Measurements from ENCODE around the gene KIRREL2. TPM values are rescaled to one million over a fixed set of nuclear protein-coding genes. Genes with fewer than 3 reads are reported as not detected.

KIRREL2 gene
- total RNA-seq, 3 donors from 2014 or later (not counting 1 experiment from before 2014, with no cell fraction given) = 0.27 TPM; not detected in 2

GRCh38 chr19:35882114-35882832, 25.6 kb downstream of the KIRREL2 start:
- WGBS (ENCODE audit: insufficient coverage) = 36% methylated on average over 7 of the region's 8 CpGs
- Mint-ChIP-seq H3K36me3 (no peaks in the 10 kb centered on the region), H3K9me3 (no peaks in the 10 kb centered on the region), H3K4me3 (peak overlapping the region; percentile 9), H3K27ac (peak overlapping the region in 1 of 2 donors; percentile 67), H3K27me3 (ENCODE audit: low read depth in 2 of 2) (peaks cover 21 to 22% of the 10 kb centered on the region in 2 donors), H3K4me1 (peaks cover 12% of the 10 kb centered on the region in 2 donors)
- peak; percentile 53 to 88 (median 71) for ATAC-seq
- H3K4me3 ChIP-seq (ENCODE audit: low read length) = no peak overlapping the region
- peak; percentile 68 for TF ChIP-seq CTCF (IDR thresholded peaks at IDR 0.05)
- no peak overlapping the region for H3K27ac ChIP-seq (ENCODE audit: low read length)
- H3K9me3 ChIP-seq (ENCODE audit: control insufficient read depth, insufficient read depth, low read length) = no peaks in the 10 kb centered on the region
- peak in 1 of 2 donors; percentile 84 for DNase-seq
- peaks cover 3% of the 10 kb centered on the region for H3K4me1 ChIP-seq (ENCODE audit: control insufficient read depth, insufficient read depth, low read length)
- H3K36me3 ChIP-seq (ENCODE audit: control insufficient read depth, insufficient read depth, low read length) = peaks cover 5% of the 10 kb centered on the region
- H3K27me3 ChIP-seq (ENCODE audit: control insufficient read depth, insufficient read depth, low read length) = peaks cover 14% of the 10 kb centered on the region
- intact Hi-C loops (cut with micrococcal nuclease) = loop anchor here (1.0 to 2.0 kb wide), 2 partner anchors 21 to 49 kb away; partner anchors contain the start of gene HCST

GRCh38 chr19:35883882-35884281, 27.2 kb downstream of the KIRREL2 start:
- ATAC-seq (no peak), DNase-seq (no peak)
- WGBS (ENCODE audit: insufficient coverage) = 81% methylated on average over 2 of the region's 2 CpGs
- Mint-ChIP-seq H3K27ac (no peak overlapping the region), H3K36me3 (peaks cover 11% of the 10 kb centered on the region), H3K27me3 (ENCODE audit: low read depth in 2 of 2) (peaks cover 8 to 9% of the 10 kb centered on the region in 2 donors), H3K9me3 (no peaks in the 10 kb centered on the region), H3K4me1 (peaks cover 12 to 15% of the 10 kb centered on the region in 2 donors), H3K4me3 (no peak overlapping the region)
- H3K27me3 ChIP-seq (ENCODE audit: control insufficient read depth, insufficient read depth, low read length) = peaks cover 11% of the 10 kb centered on the region
- no peak overlapping the region for H3K4me3 ChIP-seq (ENCODE audit: low read length)
- H3K9me3 ChIP-seq (ENCODE audit: control insufficient read depth, insufficient read depth, low read length) = no peaks in the 10 kb centered on the region
- no peak for TF ChIP-seq CTCF (IDR thresholded peaks at IDR 0.05)
- peaks cover 19% of the 10 kb centered on the region for H3K36me3 ChIP-seq (ENCODE audit: control insufficient read depth, insufficient read depth, low read length)
- intact Hi-C loops (cut with micrococcal nuclease) = loop anchor here (2.0 kb wide), 1 partner anchor 19 kb away; the partner anchor contains the start of gene HCST
- peaks cover 3% of the 10 kb centered on the region for H3K4me1 ChIP-seq (ENCODE audit: control insufficient read depth, insufficient read depth, low read length)
- no peak overlapping the region for H3K27ac ChIP-seq (ENCODE audit: low read length)

GRCh38 chr19:35885225-35885738, 28.6 kb downstream of the KIRREL2 start:
- Histone ChIP-seq H3K36me3 (ENCODE audit: control insufficient read depth, insufficient read depth, low read length) (peaks cover 33% of the 10 kb centered on the region), H3K4me3 (ENCODE audit: low read length) (no peak overlapping the region), H3K4me1 (ENCODE audit: control insufficient read depth, insufficient read depth, low read length) (no peaks in the 10 kb centered on the region), H3K27me3 (ENCODE audit: control insufficient read depth, insufficient read depth, low read length) (peaks cover under 1% of the 10 kb centered on the region), H3K27ac (ENCODE audit: low read length) (no peak overlapping the region), H3K9me3 (ENCODE audit: control insufficient read depth, insufficient read depth, low read length) (no peaks in the 10 kb centered on the region)
- Mint-ChIP-seq H3K27ac (peak overlapping the region; percentile 48 to 63), H3K27me3 (ENCODE audit: low read depth in 2 of 2) (peaks cover 0 to under 1% of the 10 kb centered on the region in 2 donors), H3K9me3 (no peaks in the 10 kb centered on the region), H3K4me3 (no peak overlapping the region), H3K36me3 (peaks cover 11% of the 10 kb centered on the region), H3K4me1 (peaks cover 5 to 12% of the 10 kb centered on the region in 2 donors)
- intact Hi-C loops (cut with micrococcal nuclease) = no loop called here
- no peak for DNase-seq
- WGBS (ENCODE audit: insufficient coverage) = 96% methylated on average over 6 of the region's 6 CpGs
- TF ChIP-seq CTCF (IDR thresholded peaks at IDR 0.05) = no peak
- no peak for ATAC-seq

All from natural killer cell (primary cell).